ENCODE results near the gene ZNF674. TPM values are rescaled to one million over a fixed set of nuclear protein-coding genes. Genes with fewer than 3 reads are reported as not detected.

Gene ZNF674
- total and polyA plus RNA-seq, 2 of the 4 experiments (the other 2 are of a cell fraction): 2.2 to 13.4 TPM

- Histone ChIP-seq H3K36me3 (ENCODE audit: control insufficient read depth, insufficient read depth, low read length) (peaks cover 8% of the 10 kb centered on the region; the same call in 1 of the 2 replicates), H3K56ac (ENCODE audit: extremely low read depth, insufficient read depth, low read length) (no peak overlapping the region), H3K4me1 (ENCODE audit: control insufficient read depth, insufficient read depth, low read length) (no peaks in the 10 kb centered on the region), H3K9me1 (ENCODE audit: insufficient read depth, low read length) (no peaks in the 10 kb centered on the region), H2BK20ac (ENCODE audit: low read depth, low read length) (no peak overlapping the region), H2BK5ac (ENCODE audit: low read depth, low read length, poor library complexity, severe bottlenecking) (no peak overlapping the region), H4K8ac (ENCODE audit: low read depth in 2 of 2, low read length in 2 of 2) (no peak overlapping the region), H4K91ac (ENCODE audit: insufficient read depth, low read depth, low read length) (no peak overlapping the region), H2AK5ac (ENCODE audit: low read depth, low read length) (no peak overlapping the region), H3K14ac (replicated peaks; ENCODE audit: low read depth, low read length) (no peak overlapping the region), H3K27me3 (ENCODE audit: control insufficient read depth, insufficient read depth, low read length) (no peaks in the 10 kb centered on the region), H3K4ac (ENCODE audit: low read depth, low read length) (no peak overlapping the region), H3K4me2 (ENCODE audit: low read depth, low read length) (no peak overlapping the region), H3K79me1 (ENCODE audit: low read depth in 1 of 2, low read length in 2 of 2) (no peaks in the 10 kb centered on the region), H2BK120ac (ENCODE audit: low read depth, low read length) (no peak overlapping the region), H2BK15ac (ENCODE audit: low read depth, low read length) (no peak overlapping the region), H3K9ac (ENCODE audit: low read depth, low read length) (no peak overlapping the region), H4K5ac (ENCODE audit: low read depth, low read length) (no peak overlapping the region), H3K18ac (ENCODE audit: low read depth, low read length) (no peak overlapping the region), H2AK9ac (replicated peaks; ENCODE audit: low read depth, low read length, poor library complexity) (no peak overlapping the region), H3K9me3 (ENCODE audit: control insufficient read depth, insufficient read depth, low read length) (peaks cover 43% of the 10 kb centered on the region), H2AFZ (replicated peaks; ENCODE audit: low read length, poor library complexity) (no peak overlapping the region), H3K4me3 (ENCODE audit: insufficient read depth, low read depth, low read length) (no peak overlapping the region), H3K27ac (ENCODE audit: insufficient read depth, low read length) (no peak overlapping the region), H3K23ac (ENCODE audit: low read depth, low read length) (no peak overlapping the region), H4K20me1 (ENCODE audit: insufficient read depth, low read length) (no peaks in the 10 kb centered on the region)
- dilution Hi-C loops (cut with HindIII; ENCODE audit: low sequenced_read_pairs, unreplicated experiment): no loop called here
- ChIA-PET POLR2A (ENCODE audit: unreplicated experiment) (no interaction called here), CTCF (no interaction called here)
- no peak for TF ChIP-seq RFX5 (IDR thresholded peaks at IDR 0.05; ENCODE audit: low read depth, low read length)
- TF ChIP-seq BHLHE40 (IDR thresholded peaks at IDR 0.05; ENCODE audit: low read depth, low read length): no peak
- TF ChIP-seq CTCF (conservative IDR thresholded peaks at IDR 0.05; ENCODE audit: low read depth, low read length): no peak
- TF ChIP-seq SMC3 (IDR thresholded peaks at IDR 0.05; ENCODE audit: low read depth, low read length): no peak
- TF ChIP-seq RAD21 (IDR thresholded peaks at IDR 0.05; ENCODE audit: low read length): no peak
- no peak for TF ChIP-seq CEBPB (IDR thresholded peaks at IDR 0.05; ENCODE audit: low read depth, low read length)
- no peak for TF ChIP-seq MAFK (IDR thresholded peaks at IDR 0.05; ENCODE audit: low read depth, low read length)
- TF ChIP-seq CHD1 (IDR thresholded peaks at IDR 0.05; ENCODE audit: low read depth, low read length): no peak
- TF ChIP-seq USF2 (IDR thresholded peaks at IDR 0.05; ENCODE audit: low read depth, low read length): no peak
- in situ Hi-C loops (cut with MboI; ENCODE audit: low sequenced_read_pairs): no loop called here
- intact Hi-C loops (cut with micrococcal nuclease): no loop called here
- ATAC-seq (ENCODE audit: low read depth) (no peak), DNase-seq (no peak)
- WGBS, 2 experiments (ENCODE audit: extremely low coverage in 2 of 2, insufficient read length in 1 of 2): no CpG with 5 or more reads among the region's 2 CpGs
- no TSS peak for BruUV-seq (replicated peaks)
Observed at GRCh38 chrX:46502848-46503247, 42.4 kb downstream of the ZNF674 start.

Data from IMR-90 (cell line).